ENCODE results near the gene HEYL.

- TF ChIP-seq POLR2A (IDR thresholded peaks at IDR 0.05) (no peak), CTCF (IDR thresholded peaks at IDR 0.05) (no peak)
Observed at GRCh38 chr1:39635205-39635870, 4.1 kb downstream of the HEYL start.

Data from heart left ventricle (tissue), 13 donors.